IPS-NIHi11 (cell line): ENCODE measurements around the gene GRID1.
"Not testable (repeated sequence)": the region's sequence is repeated elsewhere in the genome, so short reads cannot be mapped to it uniquely, and the experiment has no call there.

Experiments
- DNase-seq: peaks from one replicate; pipeline ENCODE4 v3.0.0; 2012; ENCODE audit warnings: mixed read lengths, low spot score

Gene GRID1

GRCh38 chr10:86106616-86107015 lies 260.0 kb downstream of the GRID1 start:
- no peak for DNase-seq

GRCh38 chr10:86105640-86106039 lies 261.0 kb downstream of the GRID1 start:
- DNase-seq: no peak

DNA sequence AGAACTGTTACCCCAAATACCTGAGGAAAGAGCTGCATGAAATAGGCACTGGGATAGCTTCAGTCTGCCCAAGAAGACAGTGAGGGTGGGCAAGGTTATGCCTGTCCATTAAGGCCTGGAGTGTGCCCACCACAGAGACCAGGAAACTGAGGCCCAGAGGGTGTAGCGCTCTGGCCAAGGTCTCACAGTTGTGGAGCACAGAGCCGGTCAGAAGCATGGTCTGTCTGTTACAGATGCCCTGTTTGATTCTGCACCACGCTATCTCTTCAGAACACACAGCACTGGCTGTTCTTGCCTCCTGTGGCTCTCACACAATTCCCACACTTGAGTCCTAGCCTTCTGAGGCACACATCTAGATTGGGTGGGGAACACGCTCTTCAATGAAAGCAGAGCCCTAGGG lies 261.4 kb downstream of the GRID1 start:
- no peak for DNase-seq

GRCh38 chr10:86104611-86105145 lies 261.9 kb downstream of the GRID1 start:
- DNase-seq: no peak

GRCh38 chr10:86104156-86104555 lies 262.4 kb downstream of the GRID1 start:
- no peak for DNase-seq

DNA sequence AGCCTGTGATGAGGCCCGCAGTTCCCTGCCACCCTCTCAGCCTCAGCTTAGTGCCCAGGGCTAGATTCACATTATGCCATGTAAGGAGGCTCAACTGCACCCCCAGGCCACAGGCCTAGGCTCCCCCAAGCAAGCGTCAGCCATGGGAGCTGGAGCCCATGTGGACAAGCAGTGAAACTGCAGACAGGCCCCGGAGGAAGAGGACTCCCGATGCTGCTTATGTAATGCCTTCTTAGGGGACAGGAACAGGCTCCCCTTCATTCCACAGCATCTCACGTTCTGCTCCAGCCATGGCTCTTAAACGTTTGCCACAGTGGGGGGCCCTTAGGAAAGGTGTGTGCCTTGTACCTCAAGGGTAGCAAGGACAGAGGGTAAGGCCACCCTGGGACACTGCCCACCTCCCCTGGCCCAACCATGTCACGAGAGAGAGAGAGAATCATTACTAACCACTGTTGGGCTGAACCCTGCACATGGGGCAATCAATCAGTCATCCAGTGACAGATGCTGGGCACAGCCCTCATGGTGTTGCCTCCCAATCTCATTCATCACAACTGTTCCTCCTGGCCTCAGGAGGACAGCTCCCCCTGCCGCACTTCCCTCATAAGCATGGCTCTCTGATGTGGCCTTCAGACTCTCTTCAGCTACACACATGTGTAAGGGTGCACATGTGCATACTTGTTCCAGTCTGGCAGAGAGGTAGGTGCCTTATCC lies 263.0 kb downstream of the GRID1 start:
- DNase-seq: peak; percentile 57

DNA sequence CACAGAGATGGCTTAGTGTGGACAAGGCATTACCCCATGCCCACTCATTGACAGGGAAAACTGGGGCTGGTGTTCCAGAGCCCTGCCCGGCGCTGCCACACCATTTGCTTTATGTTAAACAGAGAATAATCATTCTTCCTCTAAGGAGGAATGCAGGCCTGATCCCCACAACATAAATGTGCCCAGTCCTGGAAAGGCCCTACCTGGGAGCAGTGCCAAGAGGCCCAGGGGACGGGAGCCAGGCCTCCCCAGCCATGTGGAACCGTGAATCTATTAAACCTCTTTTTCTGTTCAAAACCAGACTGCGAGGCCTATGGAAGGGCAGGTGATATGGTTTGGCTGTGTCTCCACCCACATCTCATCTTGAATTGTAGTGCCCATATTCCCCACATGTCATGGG lies 264.1 kb downstream of the GRID1 start:
- DNase-seq: no peak

DNA sequence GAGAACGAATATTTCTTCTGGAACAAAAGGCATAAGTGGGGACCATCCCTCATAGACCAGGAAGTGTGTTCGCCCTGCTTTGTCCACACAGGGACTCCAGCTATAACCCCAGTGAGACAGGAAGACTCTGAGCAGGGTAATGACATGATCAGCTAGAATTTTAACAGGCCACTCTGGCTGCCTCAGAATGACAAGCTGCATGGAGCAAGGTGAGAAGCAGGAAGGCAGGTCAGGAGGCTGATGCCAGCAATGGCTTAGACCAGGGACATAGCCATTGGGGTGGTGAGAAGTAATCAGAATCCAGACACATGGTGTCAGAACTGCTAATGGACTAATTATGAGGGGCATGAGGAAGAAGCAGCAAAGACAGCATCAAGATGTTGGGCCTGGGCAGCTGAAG lies 264.6 kb downstream of the GRID1 start:
- DNase-seq: no peak

- DNase-seq: peak; percentile 80
These were observed 266.0 kb downstream of the GRID1 start for GRCh38 chr10:86100581-86101061.

DNA sequence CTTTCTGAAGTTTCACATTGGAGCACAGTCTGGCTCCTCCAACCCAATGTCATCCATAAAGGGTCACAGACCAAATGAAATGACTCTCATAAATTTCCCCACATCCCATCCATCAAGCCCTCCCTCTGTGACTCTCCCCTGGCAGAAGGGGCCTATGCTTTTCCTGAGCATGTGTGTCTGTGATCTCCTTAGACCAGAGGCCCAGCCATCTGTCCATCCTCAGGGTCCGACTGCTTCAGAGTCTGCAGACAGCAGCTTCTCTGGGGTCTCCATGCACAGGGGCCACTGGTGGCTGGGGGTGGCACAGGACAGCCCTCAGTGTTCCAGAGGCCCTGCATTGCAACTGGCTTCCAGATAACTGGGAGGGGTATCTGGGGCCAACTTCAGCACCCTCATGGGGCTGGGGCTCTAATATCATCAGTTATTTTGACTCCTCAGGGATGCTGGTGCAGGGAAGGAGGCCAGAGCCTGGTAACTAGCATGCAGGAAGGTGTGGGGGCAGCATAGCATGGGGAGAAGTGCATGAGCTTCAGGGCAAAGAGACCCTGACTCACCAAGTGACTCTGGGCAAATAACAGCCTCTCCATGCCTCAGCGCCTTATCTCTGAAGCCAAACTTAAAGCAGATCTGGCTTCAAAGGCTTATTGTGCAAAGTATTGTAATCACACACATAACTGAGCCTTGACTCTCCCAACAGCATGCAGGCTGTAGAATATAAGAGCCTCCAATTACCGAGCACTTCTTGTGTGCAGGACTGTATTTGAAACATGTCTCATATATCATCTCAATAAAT lies 266.9 kb downstream of the GRID1 start:
- DNase-seq: no peak

DNA sequence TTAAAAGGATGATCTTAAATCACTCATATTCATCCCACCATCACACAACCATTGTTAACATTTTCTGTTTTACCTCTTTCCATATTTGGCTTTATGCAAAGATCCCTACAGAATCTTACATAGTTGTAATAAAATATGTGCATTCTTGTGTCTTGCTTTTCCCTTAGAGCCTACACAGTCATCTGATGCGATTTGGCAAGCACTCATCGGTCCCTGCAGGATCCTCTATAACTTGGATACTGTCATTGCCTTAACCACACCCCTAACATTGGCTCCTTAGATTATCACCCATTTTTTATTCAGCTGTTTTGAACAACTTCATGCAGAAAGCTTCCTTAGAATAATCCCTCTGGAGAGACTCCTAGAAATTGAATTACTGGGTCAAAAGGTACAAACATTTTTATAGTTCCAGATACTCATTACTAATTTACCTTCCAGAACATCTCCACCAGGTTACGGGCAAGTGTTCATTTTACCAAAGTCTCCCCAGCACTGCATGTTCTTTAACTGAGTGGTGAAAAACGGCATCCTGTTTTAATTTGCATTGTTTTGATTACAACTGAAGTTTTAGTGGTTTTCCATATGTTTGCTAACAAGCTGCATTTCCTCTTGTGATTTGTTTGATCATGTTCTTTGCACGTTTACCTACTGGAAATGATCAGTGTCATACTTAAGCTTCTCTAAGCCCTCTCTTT lies 268.3 kb downstream of the GRID1 start:
- no peak for DNase-seq

- not testable (repeated sequence) for DNase-seq
These were observed 271.5 kb downstream of the GRID1 start for GRCh38 chr10:86095061-86095460.

DNA sequence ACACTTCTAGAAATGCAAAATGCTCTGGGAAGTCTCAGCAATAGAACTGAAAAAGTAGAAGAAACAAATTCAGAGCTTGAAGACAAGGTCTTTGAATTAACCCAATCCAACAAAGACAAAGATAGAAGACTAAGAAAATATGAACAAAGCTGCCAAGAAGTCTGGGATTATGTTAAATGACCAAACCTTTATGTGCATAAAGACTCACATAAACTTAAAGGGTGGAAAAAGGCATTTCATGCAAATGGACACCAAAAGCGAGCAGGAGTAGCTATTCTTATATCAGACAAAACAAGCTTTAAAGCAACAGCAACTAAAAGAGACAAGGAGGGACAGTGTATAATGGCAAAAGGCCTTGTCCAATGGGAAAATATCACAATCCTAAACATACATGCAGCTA lies 274.3 kb downstream of the GRID1 start:
- DNase-seq: not testable (repeated sequence)

- no peak for DNase-seq
These were observed 275.4 kb downstream of the GRID1 start for GRCh38 chr10:86091216-86091615.

DNA sequence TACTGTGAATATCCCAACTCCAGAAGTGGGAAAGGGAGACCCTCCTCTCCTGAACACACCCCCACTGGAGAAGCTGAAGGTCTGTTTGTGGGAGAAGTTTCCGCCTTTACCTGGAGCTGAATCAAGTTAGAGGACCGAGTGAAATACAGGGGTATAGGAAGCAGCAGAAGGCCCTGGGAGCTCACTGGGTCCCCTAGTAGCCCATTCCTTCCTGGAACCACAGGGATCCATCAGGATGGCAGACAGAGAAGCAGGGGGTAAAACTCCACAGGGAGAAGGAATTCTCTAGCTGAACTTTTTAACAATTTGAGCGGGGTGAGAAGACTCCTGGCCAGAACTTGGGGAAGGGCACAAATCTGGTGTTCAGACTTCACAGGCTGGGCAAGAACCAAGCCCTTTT lies 275.8 kb downstream of the GRID1 start:
- no peak for DNase-seq

DNA sequence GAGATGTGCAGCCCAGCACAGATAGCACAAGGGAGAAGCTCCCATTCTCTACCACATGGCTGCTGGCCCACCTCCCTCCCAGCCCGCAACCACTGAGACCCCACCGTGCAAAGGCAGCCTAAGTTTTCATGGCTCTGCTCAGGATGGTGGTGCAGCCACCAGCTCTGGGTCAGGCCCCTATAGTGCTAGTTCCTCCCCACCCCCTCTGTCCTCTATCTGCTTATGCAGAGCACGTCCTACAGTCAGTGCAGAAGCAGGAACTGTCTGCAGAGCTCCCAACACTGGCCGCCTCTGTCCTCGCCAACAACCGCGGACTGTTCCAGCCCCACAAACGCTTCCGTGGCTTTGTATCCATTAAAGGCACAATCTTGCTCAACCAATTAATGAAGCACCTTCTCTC lies 278.9 kb downstream of the GRID1 start:
- DNase-seq: no peak

DNA sequence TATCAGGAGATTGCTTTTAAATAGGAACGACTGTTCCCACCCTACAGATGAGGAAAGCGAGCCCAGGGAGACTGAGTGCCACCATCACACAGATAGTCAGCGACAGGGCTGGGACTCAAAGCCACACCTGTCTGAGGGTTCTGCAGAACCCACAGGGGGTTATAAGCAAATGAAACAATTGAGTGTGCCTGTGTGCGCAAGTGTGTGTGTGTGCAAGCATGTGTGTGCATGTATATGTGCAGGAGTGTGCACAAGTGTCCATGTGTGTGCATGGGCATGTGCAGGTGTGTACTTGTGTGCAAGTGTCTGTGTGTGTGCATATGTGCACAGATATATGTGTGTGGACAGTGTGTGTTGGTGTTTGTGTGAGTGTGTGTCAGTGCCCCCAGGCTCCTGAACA lies 280.2 kb downstream of the GRID1 start:
- DNase-seq: no peak

DNA sequence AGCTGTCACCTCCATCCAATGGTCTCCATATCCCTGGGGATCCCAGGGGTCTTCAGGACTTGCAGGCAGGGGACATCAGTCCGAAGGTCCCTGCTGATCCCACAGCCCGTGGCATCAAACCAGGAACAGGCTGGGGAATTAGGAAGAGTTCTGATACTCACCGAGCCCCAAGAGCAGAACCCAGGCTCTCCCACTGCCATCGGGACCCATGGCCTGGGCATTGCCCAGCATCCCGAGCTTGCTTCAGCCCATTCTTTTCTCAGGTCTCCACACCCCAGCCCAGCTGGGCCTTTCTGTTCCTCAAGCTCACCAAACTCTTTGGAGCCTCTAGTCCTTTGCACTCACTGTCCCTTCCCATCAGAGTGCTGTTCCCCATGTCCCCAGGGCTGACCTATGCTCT lies 280.9 kb downstream of the GRID1 start:
- no peak for DNase-seq

DNA sequence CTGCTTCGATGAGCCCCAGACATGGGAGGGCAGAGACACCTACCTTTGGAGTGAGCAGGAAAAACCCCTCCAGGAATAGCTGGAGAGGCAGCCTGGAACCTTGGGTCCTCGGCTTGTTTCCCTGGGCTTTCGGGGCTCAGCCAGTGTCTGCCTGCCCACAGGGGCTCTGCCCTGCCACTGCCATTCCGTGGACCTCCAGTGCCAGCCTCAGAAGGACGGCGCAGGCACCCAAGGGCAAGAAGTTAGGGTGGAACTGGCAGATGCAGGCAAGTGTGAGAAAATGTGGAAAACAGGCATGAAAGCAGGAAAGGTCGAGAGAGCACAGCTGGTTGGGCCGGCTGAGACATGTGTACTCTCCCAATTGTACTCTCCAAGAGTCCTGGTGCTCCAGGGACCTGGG lies 281.5 kb downstream of the GRID1 start:
- no peak for DNase-seq

- DNase-seq: no peak
These were observed 282.0 kb downstream of the GRID1 start for GRCh38 chr10:86084585-86084984.

- DNase-seq: no peak
These were observed 282.9 kb downstream of the GRID1 start for GRCh38 chr10:86083664-86084175.

- DNase-seq: no peak
These were observed 283.4 kb downstream of the GRID1 start for GRCh38 chr10:86083206-86083605.
